Stimulated activated CD8-positive, alpha-beta memory T cell treated with anti-CD3 and anti-CD28 coated beads, Interleukin-12 subunit alpha, Interleukin-12 subunit beta, amount 100 ng/mL, for 24 hours (primary cell): ENCODE measurements around the gene SNED1.

ENCODE experiments used
- DNase-seq: peaks from one replicate; pipeline ENCODE4 v3.0.0-alpha.2; 2020; ENCODE audit errors: extremely low read depth

SNED1 gene

DNA sequence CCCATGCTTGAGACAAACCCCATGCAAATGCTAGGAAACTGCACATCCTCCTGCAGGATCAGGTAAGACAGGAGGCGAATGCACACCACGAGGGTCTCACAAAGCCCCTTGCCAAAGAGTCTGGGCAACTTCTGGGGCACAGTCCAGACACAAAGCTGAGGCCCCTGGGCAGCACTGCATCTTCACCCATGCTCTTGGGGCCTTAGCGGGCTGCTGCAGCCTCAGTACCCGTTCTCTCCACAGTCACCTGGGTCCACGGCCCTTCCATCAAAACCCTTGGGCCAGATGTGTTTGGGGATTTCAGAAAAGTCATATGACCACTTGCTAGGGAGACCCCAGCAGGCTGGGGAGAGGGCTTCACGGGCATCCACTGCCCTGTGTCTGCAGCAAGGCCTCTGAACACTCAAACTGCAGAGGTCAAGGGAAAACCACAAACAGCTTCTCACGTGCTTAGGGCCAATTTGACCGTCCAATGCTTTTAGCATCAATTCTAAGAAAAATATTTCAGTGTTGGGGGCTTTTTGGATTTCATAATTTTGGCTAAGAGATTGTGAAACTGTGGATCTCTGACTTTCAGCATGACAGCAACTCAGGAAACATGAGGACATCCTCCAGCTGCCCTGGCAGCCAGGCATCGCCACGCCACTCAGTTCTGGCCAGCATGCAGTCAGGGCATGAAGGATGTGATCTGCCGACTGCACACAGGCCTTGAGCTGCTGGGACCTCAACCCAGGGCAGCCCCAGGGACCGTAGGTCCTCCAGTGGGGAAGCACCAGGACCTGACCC is 130.9 kb downstream of the SNED1 start:
- no peak for DNase-seq

DNA sequence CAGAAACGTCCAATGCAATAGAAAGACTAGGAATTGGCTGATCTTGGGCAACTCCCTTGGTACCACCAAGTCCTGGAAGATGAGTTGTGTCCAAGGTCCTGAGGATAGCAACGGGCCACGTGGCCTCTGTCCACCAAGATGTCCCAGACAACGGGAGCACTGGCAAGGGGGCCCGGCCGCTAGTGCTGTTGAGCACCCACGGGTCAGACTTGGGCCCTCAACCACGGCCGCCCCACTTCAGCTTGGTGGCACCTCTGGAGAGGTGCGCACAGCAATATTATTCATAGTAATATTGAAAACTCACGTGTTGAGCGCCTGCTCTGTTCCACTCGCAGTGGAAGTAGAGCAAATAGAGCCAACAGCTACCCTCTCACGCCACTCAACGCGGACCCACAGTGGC is 131.9 kb downstream of the SNED1 start:
- DNase-seq = no peak

DNA sequence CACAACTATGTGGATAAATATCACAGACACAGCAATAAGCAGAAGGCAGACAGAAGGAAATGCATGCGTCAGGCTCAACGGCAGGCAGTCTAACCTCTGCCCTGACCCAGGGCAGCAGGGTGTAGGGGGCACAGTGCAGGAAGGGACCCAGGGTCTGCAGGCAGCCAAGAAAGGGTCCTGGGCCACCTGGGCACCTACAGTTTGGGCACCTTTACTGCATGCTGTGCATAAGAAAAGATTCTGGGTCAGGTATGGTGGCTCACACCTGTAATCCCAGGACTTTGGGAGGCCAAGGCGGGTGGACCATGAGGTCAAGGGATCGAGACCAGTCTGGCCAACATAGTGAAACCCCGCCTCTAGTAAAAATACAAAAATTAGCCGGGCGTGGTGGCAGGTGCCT is 133.1 kb downstream of the SNED1 start:
- no peak for DNase-seq

DNA sequence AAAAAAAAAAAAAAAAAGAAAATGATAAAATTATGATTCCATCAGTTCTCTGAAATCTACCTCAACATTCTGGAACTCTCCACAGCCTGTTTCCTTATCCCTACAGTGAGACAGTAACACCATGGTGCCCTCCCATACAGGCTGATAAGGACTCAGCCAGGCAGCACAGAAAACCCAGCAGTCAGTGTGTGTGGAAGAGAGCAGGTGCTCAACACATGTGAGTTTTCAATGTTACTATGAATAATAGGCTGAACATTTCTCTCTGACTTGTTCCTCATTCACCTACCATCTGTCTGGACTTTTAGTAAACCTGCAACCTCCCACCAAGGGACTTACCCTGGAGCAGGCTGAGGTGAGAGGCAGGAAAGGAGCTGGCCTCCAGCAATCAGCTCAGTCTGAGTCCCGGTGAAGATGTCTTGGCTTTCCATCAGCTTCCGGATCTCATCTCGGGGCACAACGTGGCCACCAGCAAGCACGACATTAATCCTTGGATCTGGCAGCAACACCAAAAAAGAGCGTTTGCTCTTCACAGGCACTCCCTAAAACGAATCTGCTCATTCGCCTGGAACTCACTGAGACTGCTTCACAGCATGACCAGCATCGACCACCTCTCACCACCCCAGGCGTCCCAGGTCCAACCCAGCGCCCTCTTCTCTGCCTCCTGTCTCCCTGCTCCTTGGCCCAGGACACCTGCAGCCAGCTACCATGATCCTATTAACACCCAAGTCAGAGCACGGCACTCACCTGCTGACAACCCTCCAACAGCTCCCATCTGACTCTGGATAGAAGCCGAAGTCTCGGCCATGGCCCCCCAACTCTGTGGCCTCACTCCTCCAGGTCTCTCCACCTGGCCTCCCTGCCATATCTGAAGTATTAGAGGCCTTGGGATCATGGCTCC is 134.4 kb downstream of the SNED1 start:
- no peak for DNase-seq

DNA sequence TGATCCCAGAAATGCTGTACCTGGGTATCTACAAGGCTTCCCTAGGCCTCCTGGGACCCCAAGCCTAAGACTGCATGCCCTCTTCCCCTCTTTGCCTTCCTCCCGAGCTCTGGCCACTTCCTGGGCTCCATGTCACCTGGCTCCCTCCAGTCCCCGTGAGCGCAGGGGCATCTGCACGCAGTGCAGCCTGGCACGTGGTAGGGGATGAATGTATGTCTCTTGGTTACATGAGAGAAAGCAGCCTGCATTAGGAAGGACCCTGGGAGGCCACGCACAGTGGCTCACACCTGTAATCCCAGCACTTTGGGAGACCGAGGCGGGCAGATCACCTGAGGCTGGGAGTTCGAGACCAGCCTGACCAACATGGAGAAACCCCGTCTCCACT is 135.0 kb downstream of the SNED1 start:
- no peak for DNase-seq

DNA sequence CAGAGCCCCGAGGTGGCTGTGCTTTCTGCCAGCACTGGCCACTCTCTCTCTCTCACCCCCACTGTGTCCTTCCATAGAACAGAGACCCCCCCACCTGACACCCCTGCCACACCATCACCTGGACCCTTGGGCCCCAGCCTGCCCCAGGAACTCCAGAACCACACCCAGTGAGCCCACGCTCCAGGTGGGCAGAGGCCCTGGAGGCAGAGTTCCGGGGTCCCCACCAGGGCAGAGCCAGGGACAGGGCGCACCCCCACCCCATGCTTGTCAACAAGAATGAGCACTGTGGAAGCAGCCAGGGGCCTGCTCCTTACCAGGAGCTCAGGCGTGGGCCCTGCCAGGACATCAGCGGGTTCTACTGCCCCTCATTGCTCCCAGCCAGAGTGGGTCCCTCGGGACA is 136.3 kb downstream of the SNED1 start:
- DNase-seq = no peak

DNA sequence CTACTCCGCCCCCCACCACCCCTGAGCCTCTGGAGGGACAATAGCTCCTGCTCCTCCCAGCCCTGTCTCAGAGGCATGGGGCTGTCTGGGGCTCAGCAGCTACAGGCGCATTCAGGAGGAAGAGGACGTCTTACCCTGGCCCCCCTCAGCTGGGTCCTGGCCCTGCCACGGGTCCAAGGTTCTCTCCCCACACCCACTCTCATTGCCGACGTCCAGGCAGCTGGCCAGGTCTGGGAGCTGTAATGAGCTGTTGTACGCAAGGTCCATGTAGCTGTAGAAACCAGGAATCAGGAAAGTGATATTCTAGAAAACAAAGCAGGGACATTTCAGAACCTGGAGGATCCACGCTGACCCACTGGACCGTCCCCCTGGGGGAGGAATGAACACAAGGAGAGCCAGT is 137.3 kb downstream of the SNED1 start:
- DNase-seq = no peak

DNA sequence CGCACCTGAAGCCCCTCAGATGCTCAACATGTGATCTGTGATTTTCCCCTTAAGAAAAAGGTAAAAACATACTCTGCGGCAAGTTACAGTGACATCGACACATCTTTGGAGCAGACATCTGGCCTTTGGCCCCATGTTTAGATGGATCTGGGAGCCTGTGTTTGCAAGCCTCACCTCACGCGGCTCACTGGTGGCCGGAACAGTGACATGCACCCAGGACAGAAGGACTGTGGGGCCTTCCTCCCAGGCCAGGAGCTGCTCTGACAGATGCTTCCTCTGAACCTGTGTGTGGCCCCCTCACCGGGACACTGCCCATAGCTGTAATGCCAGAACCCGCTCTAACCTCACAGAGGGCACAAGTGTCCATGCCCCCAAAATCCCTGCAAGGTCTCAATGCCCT is 137.8 kb downstream of the SNED1 start:
- no peak for DNase-seq

DNA sequence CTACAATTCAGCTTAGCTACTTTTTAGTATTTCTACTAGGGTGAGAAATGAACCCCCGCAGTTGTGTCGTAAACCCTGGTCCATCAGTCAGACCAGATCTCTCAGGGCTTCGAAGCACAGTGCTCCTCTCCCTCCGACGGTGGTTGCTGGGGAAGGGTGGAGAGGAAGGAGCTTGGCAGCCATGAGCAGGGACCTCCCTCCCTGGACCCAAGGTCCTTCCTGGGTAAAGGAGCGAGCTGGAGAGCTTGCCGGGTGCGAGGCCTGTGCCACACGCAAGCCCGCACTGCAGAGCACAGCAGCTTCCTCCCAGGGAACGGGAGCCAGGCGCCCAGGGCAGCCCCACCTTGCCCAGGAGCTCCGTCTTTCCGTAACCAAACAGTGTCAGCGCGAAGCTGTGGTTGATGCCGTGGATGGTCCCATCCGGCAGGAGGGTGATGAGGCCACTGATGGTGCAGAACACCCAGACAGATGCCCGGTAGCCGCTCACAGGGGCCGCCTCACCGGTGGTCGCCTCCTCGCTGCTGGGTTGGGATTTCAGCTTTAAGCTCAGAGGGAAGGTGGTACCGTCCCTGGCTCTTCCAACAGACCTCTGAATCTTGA is 138.3 kb downstream of the SNED1 start:
- no peak for DNase-seq

DNA sequence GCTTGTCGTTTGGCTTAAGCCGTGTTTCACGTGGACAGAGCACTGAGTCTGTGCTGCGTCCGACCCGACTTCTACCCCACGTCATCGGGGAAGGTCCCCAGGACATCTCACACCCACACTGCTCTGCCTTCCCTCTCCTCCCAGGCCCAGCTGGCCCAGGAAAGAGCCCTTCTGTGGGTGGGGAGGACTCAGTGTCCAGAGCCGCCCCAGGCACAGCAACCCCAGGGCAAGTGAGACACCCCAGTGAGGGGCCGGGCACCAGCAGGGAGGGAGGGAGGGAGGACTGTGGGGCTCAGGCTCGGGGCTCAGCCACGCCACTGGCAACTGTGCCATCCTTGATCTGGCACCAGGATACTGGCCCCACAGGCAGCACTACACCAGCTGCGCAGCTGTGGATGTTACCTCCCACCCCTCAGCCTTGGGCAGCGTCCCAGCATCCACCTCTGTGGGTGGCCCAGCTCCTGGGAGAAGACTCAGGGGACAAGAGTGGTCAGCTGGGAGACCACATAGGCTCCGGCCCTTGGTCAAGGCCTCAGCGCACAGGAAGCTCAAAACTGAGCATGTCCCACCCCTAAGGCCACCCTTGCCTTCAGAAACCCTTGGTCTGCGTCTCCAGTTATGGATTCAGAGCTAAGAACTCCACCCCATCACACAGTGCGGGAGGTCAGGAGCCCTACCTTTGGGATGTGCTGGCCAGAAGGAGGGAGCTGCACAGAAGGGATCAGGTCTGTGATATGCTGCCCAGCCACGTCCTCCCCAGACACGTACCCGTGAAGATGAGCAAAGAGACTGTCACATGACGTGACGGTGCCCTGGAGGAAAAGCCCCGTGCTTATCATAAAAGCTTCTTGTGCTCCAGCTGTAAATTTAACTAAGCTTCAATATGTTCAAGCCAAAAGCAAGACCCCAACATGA is 139.1 kb downstream of the SNED1 start:
- DNase-seq = no peak

DNA sequence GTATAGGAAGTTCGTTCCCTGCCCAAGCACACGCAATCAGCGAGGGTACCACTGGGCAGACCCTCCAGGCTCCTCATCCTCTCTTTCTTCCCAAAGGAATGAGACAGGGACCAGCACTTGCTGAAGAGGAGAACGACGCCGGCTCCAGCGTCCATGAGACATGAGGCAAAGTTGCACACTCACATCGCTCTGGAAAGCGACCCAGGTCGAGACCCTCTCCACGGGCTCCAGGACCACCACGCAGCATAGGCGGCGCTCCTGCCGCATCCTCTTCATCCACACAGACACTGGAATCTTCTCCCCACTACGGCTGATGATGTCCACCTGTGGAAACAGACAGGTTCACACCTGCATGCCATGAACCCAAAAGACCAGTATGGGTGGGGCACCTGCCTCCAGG is 140.1 kb downstream of the SNED1 start:
- DNase-seq = no peak

DNA sequence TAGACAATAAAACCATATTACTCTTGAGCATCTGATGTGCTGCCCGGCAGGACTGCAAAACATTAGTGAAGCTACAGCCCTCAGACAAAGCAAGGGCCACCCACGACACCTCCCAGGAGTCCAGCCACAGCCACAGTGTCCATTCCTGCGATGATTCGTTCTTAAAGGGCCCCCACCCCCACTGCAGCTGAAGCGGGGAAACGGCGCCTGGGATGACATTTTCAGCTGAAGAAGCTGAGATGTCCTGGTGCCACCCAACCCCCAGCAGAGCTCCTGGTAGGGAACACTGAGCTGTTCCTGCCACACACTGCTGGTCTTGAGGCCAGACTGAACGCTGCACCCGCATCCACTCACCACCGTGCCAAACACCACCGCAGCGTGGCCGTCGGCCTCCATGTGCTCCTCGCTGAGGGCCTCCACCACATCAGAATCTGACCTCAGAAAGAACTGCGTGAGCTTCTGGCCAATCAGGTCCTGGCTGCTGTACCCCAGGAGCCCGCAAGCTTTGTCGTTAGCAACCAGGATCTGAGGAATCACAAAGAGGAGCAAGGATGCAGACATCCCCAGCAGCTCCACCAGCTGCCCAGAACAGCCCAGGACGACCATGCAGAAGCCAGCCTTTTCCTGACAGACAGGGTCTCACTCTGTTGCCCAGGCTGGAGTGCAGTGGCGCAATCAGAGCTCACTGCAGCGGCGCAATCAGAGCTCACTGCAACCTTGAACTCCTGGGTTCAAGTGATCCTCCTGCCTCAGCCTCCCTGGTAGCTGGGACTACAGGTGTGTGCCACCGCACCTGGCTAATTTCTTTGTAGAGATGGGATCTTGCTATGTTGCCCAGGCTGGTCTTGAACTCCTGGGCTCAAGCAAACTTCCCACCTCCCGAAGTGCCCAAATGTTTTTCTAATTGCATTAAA is 141.4 kb downstream of the SNED1 start:
- no peak for DNase-seq

DNA sequence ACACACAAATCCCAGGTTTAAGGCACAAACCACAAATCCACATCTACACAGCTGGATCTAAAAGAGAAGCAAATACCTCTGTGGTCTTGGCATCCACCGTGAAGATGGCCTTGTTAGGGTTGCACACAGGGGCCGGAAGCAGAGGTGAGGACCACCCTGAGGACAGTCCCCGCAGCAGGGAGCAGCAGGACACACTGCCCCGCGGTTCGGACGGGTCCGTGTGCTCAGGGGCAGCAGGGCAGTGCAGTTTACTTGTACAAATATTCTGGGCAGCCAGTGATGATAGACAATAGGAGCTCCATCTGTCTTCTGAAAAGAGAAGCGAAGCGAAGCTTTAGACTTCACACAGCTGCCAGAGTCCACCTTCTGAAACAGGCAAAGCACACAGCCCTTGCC is 142.0 kb downstream of the SNED1 start:
- no peak for DNase-seq

DNA sequence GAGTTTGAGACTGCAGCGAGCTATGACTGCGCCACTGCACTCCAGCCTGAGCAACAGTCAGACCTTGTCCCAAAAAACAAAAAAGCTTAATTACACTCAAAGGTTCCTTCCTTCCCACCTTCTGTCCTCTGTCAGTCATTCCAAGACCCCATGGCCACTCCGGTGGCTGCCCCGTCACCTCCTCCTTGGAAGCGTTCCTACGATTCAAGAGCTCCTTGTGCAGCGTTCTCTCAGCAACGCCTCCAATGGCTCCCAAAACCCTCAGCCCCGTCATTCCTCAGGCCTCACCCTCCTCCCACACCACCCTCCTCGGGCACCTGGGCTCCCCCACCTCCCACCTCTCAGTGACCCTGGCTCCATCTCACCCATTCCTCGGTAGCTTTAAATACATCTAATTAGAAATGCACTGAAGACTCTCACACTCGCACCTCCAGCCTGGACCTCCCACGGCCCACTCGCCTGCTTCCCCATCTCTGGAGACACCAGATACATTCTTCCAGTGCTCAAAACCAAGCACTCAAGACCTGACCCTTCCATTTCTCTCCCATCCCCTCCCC is 142.9 kb downstream of the SNED1 start:
- no peak for DNase-seq

DNA sequence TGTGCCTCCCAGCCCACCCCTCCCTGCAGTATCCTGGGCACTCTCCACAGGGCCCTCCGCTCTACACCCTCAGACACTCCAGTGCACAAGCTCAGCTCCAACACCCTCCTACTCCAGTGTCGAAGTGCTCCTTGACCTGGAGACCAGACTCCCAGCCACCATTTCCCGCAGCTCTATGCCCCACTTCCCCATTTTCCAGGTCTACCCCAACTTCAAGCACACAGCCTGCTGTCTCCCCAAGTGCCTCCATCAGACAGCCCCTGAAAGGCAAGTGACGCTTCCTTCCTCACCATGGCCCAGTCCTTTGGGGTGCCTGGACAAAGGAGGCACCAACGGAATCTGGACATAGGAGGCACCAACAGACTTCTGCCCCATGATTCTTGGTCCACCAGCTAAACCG is 143.6 kb downstream of the SNED1 start:
- no peak for DNase-seq

DNA sequence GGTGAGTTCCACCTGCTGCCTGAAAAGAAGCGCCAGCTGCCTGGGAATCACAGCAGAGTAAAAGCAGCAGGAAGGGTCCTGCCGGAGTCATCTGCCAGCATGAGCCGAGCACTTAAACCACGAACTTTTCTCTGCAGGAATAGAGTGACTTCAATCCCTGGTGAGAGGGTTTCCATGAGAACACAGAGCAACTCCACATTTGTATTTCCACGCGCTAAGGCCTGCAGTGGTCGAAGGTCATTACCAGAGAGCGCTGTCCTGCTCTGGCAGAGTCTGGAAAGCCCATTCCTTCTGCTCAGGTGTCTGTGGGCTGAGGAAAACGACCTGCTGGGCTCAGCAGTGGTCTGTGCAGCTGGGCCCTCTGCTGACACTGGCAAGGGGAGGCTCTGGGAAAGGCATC is 144.2 kb downstream of the SNED1 start:
- DNase-seq = no peak
